Spleen (tissue), 7 donors: ENCODE measurements around the gene CAMSAP2.

ENCODE experiments used
- CTCF ChIP-seq, 11 experiments: fragments of 200-600 bp in 7 of 11; fragments of 450-650 bp in 4 of 11; sonication (generic) in 4 of 11; IDR thresholded peaks in 8 of 11; conservative IDR thresholded peaks in 3 of 11; 1 replicate in 7 of 11; 2 replicates in 4 of 11; pipeline versions ENCODE4 v1.4.0 to v1.8.0; 2016 to 2021; ENCODE audit warnings: antibody characterized with exemption in 11 of 11, inconsistent platforms in 4 of 11, mild to moderate bottlenecking in 1 of 11
- POLR2A ChIP-seq, 3 donors: fragments of 450-650 bp; IDR thresholded peaks; one replicate each; pipeline ENCODE4 v1.5.1; 2017; ENCODE audit warnings: antibody characterized with exemption in 3 of 3, mild to moderate bottlenecking in 1 of 3
- POLR2AphosphoS5 ChIP-seq, 3 donors: sonication (generic); formaldehyde crosslinking; IDR thresholded peaks; one replicate each; pipeline ENCODE4 v1.5.1; 2017; ENCODE audit warnings: antibody characterized with exemption in 3 of 3
- donor health status: DM: no; HTN: no; CAD: no; lungs with moderate emphysema.
- donor health status: DM: no; HTN: no; CAD: no.
- donor health status: DM: no; HTN: no; CAD: no.

- TF ChIP-seq POLR2A (IDR thresholded peaks at IDR 0.05) = no peak
- no peak for TF ChIP-seq CTCF (IDR thresholded peaks at IDR 0.05 in 8 of 11, conservative IDR thresholded peaks at IDR 0.05 in 3 of 11)
- no peak for TF ChIP-seq POLR2AphosphoS5 (IDR thresholded peaks at IDR 0.05)
These were observed 92.4 kb downstream of the CAMSAP2 start for GRCh38 chr1:200831091-200831490.
